Activated naive CD4-positive, alpha-beta T cell treated with anti-CD3 and anti-CD28 coated beads, Interleukin-2, amount 50 U/mL, for 16 hours (primary cell): ENCODE results near the gene ADAT3.

Experiments used
- DNase-seq: peaks from one replicate; pipeline ENCODE4 v3.0.0-alpha.2; 2020

The ADAT3 gene

GRCh38 chr19:1942934-1943555 is 37.8 kb downstream of the ADAT3 start:
- DNase-seq, result no peak

DNA sequence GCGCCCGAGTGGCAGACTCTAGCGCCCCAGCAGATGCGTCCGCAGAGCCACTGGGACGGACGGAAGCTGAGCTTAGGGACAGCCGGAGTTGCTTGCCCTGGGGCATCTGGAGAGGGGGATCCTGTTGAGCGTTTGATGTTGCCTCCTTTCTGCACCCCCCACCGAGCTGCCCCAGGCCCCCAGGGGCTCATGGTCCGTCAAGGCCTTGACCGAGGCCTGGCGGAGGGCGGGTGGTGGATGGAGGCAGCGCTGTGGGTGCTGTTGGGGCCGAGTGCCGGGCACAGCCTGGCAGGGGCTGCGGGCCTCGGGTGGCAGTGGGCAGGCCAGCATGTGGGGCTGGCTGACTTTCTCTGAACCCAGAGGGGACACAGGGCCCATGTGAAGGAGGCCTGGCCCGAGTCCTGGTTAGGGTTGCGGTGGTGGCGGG is 38.5 kb downstream of the ADAT3 start:
- no peak for DNase-seq

GRCh38 chr19:1944088-1944915 is 39.1 kb downstream of the ADAT3 start:
- no peak for DNase-seq

GRCh38 chr19:1944916-1945561 is 39.8 kb downstream of the ADAT3 start:
- DNase-seq, result no peak

GRCh38 chr19:1945899-1946298 is 40.7 kb downstream of the ADAT3 start:
- DNase-seq, result peak; percentile 28

- no peak for DNase-seq
Observed at GRCh38 chr19:1947651-1948209, 42.5 kb downstream of the ADAT3 start.

DNA sequence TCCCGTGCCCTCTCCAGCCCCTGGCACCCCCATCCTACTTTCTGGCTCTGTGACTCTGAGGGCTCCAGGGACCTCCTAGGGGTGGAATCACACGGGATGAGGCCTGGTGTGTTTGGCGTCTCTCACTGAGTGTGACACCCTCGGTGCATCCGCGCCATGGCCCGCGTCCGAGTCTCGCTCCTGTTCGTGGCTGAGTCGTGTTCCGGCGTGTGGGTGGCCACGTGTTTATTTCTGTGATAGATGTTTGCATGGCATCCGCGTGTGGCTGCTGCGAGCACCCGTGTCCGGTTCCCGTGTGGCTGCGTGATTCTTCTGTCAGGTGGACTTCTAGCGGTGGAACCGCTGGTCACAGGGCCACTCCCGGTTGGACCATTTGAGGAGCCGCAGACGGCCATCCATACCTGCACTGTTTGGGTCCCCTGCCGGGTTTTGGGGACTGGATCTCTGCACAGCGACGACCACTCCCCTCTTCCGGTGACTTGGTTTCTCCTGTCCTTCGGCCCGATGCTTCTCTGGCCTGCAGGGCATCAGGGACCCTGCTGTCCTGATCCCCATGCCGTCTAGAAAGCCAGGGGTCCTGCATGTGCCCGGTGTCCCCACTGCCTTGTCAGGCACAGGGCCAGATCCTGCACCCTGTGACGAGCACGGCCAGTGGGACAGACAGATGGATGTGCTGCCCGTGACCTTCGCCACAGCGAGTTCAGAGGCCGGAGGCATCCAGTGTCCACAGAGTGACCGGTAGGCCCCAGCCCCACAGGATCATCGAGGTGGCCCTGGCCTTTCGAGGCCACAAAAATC is 44.3 kb downstream of the ADAT3 start:
- DNase-seq, result no peak

- no peak for DNase-seq
Observed at GRCh38 chr19:1950640-1951039, 45.4 kb downstream of the ADAT3 start.

GRCh38 chr19:1952635-1953034 is 47.4 kb downstream of the ADAT3 start:
- DNase-seq, result no peak

DNA sequence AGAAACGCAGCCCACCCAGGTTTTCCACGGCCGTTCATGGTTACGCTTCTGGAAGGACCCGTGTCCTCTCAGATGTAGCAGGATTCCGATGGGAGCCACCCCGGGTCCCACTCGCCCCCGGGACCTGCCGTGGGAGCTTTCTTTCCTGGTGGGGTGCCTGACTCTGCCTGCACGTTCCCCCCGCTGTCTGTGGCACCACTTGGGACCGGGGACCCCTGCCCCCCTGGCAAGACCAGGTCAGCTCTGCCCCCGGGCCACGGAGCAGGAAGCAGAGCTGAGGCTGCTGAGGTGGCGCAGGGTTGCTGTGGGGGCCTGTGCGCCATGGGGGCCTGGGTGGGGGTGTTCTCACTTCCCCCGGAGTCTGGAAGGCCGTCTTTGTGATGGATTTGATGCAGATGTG is 47.8 kb downstream of the ADAT3 start:
- DNase-seq, result no peak

DNA sequence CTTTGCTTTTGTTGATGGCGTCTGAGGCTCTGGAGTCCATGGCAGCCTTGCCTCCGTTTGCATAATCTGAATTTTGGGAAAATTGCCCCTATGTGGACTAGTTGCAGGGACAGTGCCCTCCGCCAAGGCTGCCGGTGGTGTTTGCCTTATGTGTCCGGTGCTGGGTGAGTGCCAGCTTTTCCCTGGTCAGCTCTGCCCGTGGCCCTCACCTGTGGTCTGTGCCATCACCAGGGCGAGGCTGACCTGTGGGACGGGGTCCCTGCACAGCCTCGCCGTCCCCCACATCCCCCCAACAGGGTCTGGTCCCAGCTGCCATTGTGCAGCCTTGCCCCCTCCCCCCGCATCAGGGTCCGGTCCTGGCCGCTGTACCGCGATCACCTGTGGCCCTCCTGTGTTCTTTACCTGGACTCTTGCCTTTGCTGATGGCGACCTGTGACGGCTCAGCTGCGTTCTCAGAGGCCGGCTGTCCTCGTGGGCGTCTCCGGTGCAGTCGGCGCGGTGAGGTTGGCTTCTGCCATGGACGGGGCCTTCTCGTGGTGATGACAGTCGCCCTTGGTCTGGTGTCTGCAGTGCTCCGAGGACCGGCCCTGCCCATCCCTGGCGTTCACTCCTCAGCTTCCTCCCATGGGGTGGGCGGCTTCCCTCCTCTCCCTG is 48.4 kb downstream of the ADAT3 start:
- DNase-seq, result no peak

DNA sequence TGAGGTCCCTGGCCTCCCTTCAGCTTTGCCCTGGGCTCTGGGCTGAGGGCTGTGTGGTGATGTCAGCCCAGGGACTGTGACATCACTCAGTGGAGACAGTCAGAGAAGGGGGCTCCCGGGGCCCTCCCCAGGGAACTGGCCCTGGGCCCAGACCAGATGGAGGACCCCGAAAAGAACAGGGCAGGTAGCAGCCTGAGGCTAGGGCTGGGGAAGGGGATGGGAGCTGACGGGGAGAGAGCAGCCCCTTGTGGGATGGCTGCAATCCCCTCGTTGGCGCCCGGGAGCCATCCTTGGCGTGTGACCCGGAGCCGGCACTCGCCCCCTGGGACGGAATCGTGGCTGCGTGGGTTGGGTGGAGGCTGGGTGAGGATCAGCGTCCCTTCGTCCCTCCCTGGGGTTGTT is 49.3 kb downstream of the ADAT3 start:
- DNase-seq, result no peak

DNA sequence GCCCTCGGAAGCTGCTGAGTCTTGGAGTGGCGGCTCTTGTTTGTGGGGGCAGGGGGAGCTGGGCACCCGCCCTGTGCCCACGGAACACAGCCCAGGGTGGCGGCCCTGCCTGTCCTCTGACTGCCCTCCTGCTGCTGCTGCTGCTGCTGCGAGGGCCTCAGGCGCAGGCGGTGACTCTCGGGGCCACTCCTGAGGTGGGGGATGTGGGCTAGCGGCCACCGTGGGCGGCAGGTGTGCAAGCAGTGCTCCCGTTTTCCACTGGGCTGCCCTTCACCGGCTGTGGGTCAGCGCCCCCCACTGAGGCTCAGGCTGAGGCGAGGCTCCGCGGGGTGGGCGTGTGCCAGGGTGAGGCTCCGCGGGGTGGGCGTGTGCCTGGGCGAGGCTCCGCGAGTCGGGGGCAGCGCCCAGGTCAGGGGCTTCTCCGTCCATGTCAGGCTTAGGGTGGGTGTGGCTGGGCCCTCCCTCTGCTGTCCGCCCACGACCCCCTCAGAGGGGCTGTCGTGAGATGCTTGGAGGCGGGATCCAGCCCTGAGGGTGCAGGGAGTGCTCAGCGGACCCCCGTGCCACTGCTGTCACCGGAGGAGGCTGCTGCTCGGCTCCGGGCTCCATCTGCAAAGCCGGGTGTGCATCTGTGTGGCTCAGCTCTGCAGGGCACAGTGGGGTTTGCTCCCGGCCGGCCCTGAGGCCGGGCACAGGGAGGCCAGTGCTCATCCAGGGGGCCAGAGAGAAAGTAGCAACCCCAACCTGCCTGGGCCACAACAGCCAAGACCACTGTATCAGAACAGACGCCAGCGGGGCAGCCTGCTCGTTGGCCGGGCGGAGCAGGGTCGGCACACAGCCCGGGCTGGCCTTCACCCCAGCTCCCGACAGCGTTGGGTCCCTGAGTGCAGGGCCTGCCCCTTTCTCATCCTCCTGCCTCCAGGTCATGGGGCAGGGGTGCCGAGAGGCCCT is 50.2 kb downstream of the ADAT3 start:
- no peak for DNase-seq

- DNase-seq, result no peak
Observed at GRCh38 chr19:1956122-1956494, 50.9 kb downstream of the ADAT3 start.

GRCh38 chr19:1956868-1957492 is 51.8 kb downstream of the ADAT3 start:
- no peak for DNase-seq

- DNase-seq, result no peak
Observed at GRCh38 chr19:1957562-1958248, 52.5 kb downstream of the ADAT3 start.

DNA sequence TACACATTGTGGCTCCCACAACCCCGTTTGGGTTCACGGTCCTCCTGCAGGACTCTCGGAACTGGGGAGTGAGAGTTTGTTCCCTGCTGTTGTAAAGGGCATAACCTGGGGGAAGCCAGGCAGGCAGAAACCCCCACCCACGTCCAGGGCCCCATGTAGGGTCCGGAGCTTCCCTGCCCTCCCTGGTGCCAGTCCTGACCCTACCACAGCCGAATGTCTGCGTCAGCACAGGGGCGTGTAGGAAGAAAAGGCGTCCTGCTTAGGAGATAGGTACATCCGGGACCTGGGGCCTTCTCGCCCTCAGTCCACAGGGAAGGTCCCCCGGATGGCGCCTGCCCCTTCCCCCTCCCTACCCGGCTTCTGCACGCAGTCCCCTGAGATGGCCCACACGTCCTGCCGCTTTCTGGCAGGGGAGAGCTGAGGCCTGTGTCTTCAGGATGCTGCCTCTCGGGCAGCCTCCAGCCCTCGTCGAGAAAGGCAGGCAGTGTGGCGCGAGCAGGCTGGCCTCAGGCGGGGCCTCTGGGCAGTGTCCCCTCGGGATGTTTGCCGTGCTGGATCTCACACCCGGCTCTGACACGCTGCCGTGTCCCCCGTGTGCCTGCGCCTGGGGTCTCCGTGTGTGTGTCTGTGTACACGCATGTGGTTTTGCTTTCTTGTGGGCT is 54.9 kb downstream of the ADAT3 start:
- DNase-seq, result no peak

GRCh38 chr19:1961000-1961883 is 56.0 kb downstream of the ADAT3 start:
- no peak for DNase-seq
